Fibroblast of lung (primary cell): ENCODE results near the gene FN3KRP. TPM values are rescaled to one million over a fixed set of nuclear protein-coding genes. Genes with fewer than 3 reads are reported as not detected.

Experiments used
- DNase-seq, 2 donors: peaks; one replicate each; pipeline versions ENCODE4 v3.0.0 to v3.0.0-alpha.2; 2010; ENCODE audit warnings: low read depth in 2 of 2
- H2AFZ ChIP-seq: 2 replicates; pipeline ENCODE4 v1.5.1; 2012; ENCODE audit warnings: low read length, control low read depth, inconsistent platforms
- H3K27ac ChIP-seq: 2 replicates; pipeline ENCODE4 v1.5.1; 2011; ENCODE audit warnings: low read length, control low read depth; ENCODE audit not compliant: insufficient read depth
- H3K27me3 ChIP-seq: 2 replicates; pipeline ENCODE4 v1.5.1; 2011; ENCODE audit warnings: mild to moderate bottlenecking, low read length; ENCODE audit not compliant: control insufficient read depth, insufficient read depth
- H3K36me3 ChIP-seq: 2 replicates; pipeline ENCODE4 v1.5.1; 2011; ENCODE audit warnings: low read length; ENCODE audit not compliant: control insufficient read depth, insufficient read depth
- H3K4me1 ChIP-seq: 2 replicates; pipeline ENCODE4 v1.5.1; 2011; ENCODE audit warnings: low read length; ENCODE audit not compliant: control insufficient read depth, insufficient read depth; ENCODE audit errors: extremely low read depth
- H3K4me2 ChIP-seq: 2 replicates; pipeline ENCODE4 v1.5.1; 2011; ENCODE audit warnings: low read length, control low read depth; ENCODE audit not compliant: insufficient read depth; ENCODE audit errors: extremely low read depth
- H3K4me3 ChIP-seq, 4 experiments: fragments of 200-600 bp in 1 of 4; sonication (generic) in 1 of 4; replicated peaks in 1 of 4; 2 replicates each; pipeline ENCODE4 v1.5.1; 2011 to 2016; ENCODE audit warnings: low read length in 4 of 4, low read depth in 3 of 4, mild to moderate bottlenecking in 3 of 4, control low read depth in 2 of 4, inconsistent platforms in 1 of 4, mixed read lengths in 1 of 4; ENCODE audit not compliant: insufficient read depth in 1 of 4; ENCODE audit errors: control extremely low read depth in 1 of 4
- H3K79me2 ChIP-seq: 2 replicates; pipeline ENCODE4 v1.5.1; 2012; ENCODE audit warnings: mild to moderate bottlenecking, low read length, inconsistent platforms; ENCODE audit not compliant: control insufficient read depth, insufficient read depth
- H3K9ac ChIP-seq: 2 replicates; pipeline ENCODE4 v1.5.1; 2011; ENCODE audit warnings: mild to moderate bottlenecking, low read length, control low read depth; ENCODE audit not compliant: insufficient read depth
- H3K9me3 ChIP-seq: 2 replicates; pipeline ENCODE4 v1.5.1; 2012; ENCODE audit warnings: low read depth, low read length; ENCODE audit not compliant: control insufficient read depth, insufficient read depth
- H4K20me1 ChIP-seq: 2 replicates; pipeline ENCODE4 v1.5.1; 2011; ENCODE audit warnings: low read length; ENCODE audit not compliant: control insufficient read depth, insufficient read depth; ENCODE audit errors: extremely low read depth
- CTCF ChIP-seq, 2 donors: IDR thresholded peaks in 1 of 2; conservative IDR thresholded peaks in 1 of 2; 1 replicate in 1 of 2; 2 replicates in 1 of 2; pipeline ENCODE4 v1.5.1; 2011 to 2012; ENCODE audit warnings: low read length in 2 of 2, control low read depth in 1 of 2, inconsistent platforms in 1 of 2, low read depth in 1 of 2, mild to moderate bottlenecking in 1 of 2
- EZH2 ChIP-seq: IDR thresholded peaks from 2 replicates; pipeline ENCODE4 v1.5.1; 2012; ENCODE audit warnings: low read length, control low read depth, mild to moderate bottlenecking; ENCODE audit errors: missing control alignments
- polyA plus RNA-seq, 2 donors: library from polyadenylated mRNA; depleted of rRNA in 1 of 2; stranded (reverse) in 1 of 2; unstranded in 1 of 2; fragments of >200 nt; gene quantifications; 2 replicates each; pipeline ENCODE4 v1.2.1, GENCODE V29; 2011 to 2012; ENCODE audit warnings: missing spikeins in 1 of 2
- total RNA-seq: library from RNA; depleted of rRNA; stranded (reverse); fragments of >200 nt; gene quantifications from 2 replicates; pipeline ENCODE4 v1.2.1, GENCODE V29; 2014

Gene FN3KRP
- total and polyA plus RNA-seq, 2 donors (not counting 1 experiment from before 2014, with no cell fraction given), result 13.2 to 16.5 TPM

DNA sequence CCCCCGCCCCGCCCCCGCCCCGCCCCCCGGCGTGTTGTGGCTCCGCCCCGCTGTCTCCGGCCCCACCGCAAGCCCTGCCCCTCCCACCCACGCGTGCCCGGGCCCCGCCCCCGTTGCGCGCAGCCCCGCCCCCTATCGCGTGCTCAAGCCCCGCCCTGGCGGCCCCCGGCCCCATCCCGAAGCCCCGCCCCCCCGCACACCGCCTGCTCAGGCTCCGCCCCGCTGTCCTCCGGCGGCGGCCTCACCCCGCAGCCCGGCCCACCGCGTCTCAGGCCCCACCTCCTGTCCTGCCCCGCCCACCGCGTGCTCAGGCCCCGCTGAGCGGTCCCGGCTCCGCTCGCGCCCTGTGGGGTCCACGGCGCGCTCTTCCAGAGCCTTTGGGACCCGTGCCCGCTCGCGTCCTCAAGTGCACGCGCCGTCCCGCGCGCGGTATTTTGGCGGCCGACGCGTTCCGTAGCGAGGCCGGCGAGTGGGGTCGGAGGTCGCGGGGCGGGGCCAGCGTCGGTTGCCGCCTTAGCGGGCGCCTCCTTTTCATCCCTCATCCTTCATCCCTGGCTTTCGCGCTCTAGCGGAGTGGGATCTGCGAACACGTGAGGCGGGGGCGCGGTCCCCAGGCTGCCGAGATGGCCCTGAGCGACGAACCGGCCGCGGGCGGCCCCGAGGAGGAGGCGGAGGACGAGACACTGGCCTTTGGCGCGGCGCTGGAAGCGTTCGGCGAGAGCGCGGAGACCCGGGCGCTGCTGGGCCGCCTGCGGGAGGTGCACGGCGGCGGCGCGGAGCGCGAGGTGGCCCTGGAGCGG, 35.3 kb downstream of the FN3KRP start, which contains the start of gene TBCD:
TBCD (plus strand) TSS at position 495 of the 800 bp plus-strand sequence; CDS start at position 624, 129 bp downstream.
- DNase-seq, result peak; percentile 76 to 90
- peak within 1 kb of the TSS; percentile 73 to 92 (median 84) for H3K4me3 ChIP-seq
- H3K36me3 ChIP-seq, result no peaks in the 10 kb centered on the region
- peak within 1 kb of the TSS; percentile 93 for H3K4me2 ChIP-seq
- no peaks in the 10 kb centered on the region for H3K27me3 ChIP-seq
- peak within 1 kb of the TSS; percentile 62 for H3K9ac ChIP-seq
- peaks cover 31% of the 10 kb centered on the region for H3K79me2 ChIP-seq
- no peaks in the 10 kb centered on the region for H3K9me3 ChIP-seq
- TF ChIP-seq CTCF (conservative IDR thresholded peaks at IDR 0.05 in 1 of 2, IDR thresholded peaks at IDR 0.05 in 1 of 2; ENCODE audit: low read depth in 1 of 2, low read length in 2 of 2), result no peak
- no peak for TF ChIP-seq EZH2
- peak within 1 kb of the TSS; percentile 76 for H3K27ac ChIP-seq
- peak within 1 kb of the TSS; percentile 84 for H2AFZ ChIP-seq
- H4K20me1 ChIP-seq, result no peaks in the 10 kb centered on the region
- no peaks in the 10 kb centered on the region for H3K4me1 ChIP-seq

DNA sequence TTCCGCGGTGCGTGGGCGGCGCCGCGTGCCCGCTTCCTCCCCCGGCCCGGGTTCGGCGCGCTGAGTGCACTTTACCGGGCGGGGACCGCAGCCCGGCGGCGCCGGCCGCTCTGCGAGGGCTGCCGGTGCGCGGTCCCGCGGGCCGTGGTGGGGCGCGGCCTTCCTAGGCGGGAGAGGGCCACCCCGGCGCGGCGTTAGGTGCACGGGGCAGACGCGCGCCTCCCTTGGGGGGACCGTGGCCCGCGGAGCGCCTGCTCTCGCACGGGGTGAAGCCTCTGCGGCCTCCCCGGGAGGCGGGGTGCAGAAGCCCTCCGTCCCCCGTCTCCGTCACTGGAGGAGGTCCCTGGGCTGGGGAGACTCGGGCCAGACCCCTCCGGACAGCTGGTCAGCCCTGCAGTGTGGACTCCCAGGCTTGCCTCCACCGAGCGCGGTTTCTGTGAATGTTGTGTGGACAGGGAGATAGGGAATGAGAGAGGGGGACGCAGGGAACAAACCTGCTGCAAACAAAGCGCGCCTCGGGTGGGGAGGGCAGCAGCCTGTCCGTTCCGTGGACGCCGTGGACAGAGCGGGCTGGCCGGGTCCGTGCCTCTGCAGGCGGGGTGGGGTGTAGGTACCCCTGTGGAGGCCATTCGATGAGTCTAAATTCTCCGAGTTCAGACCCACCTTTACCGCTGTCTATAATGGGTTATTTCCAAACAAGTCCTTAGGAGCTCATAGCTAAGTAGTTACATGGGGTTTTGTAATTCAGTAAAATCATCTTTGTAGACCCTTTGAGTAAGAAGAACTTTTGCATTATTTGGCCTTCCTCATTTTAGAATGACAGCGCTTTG, 36.1 kb downstream of the FN3KRP start:
- Histone ChIP-seq H3K9ac (peak overlapping the region; percentile 54), H2AFZ (peak overlapping the region; percentile 62), H3K4me3 (peak overlapping the region; percentile 73 to 92 (median 84)), H3K4me1 (no peaks in the 10 kb centered on the region), H3K27me3 (no peaks in the 10 kb centered on the region), H3K79me2 (peaks cover 31% of the 10 kb centered on the region), H3K4me2 (peak overlapping the region; percentile 93), H3K36me3 (no peaks in the 10 kb centered on the region), H3K9me3 (no peaks in the 10 kb centered on the region), H3K27ac (peak overlapping the region; percentile 38), H4K20me1 (no peaks in the 10 kb centered on the region)
- peak in 1 of 2 donors; percentile 18 for DNase-seq
- TF ChIP-seq CTCF (conservative IDR thresholded peaks at IDR 0.05 in 1 of 2, IDR thresholded peaks at IDR 0.05 in 1 of 2; ENCODE audit: low read depth in 1 of 2, low read length in 2 of 2) (no peak), EZH2 (no peak)

GRCh38 chr17:82753201-82753464, 36.6 kb downstream of the FN3KRP start:
- H4K20me1 ChIP-seq, result no peaks in the 10 kb centered on the region
- H3K27ac ChIP-seq, result no peak overlapping the region
- peak overlapping the region; percentile 73 to 92 (median 84) for H3K4me3 ChIP-seq
- H3K79me2 ChIP-seq, result peaks cover 31% of the 10 kb centered on the region
- H3K9ac ChIP-seq, result peak overlapping the region; percentile 54
- H3K9me3 ChIP-seq, result no peaks in the 10 kb centered on the region
- TF ChIP-seq CTCF (conservative IDR thresholded peaks at IDR 0.05 in 1 of 2, IDR thresholded peaks at IDR 0.05 in 1 of 2; ENCODE audit: low read depth in 1 of 2, low read length in 2 of 2) (no peak), EZH2 (no peak)
- H3K27me3 ChIP-seq, result no peaks in the 10 kb centered on the region
- H3K4me2 ChIP-seq, result peak overlapping the region; percentile 93
- no peak for DNase-seq
- H3K36me3 ChIP-seq, result no peaks in the 10 kb centered on the region
- peak overlapping the region; percentile 62 for H2AFZ ChIP-seq
- H3K4me1 ChIP-seq, result no peaks in the 10 kb centered on the region
